ENCODE results near the gene APOLD1.

APOLD1 gene

GRCh38 chr12:12786706-12787601 lies 1.5 kb downstream of the APOLD1 start:
- H3K27ac ChIP-seq (replicated peaks), result peak overlapping the region; percentile 63
- H3K27me3 ChIP-seq (ENCODE audit: insufficient read depth, poor library complexity, severe bottlenecking), result no peaks in the 10 kb centered on the region
- TF ChIP-seq POLR2AphosphoS5 (IDR thresholded peaks at IDR 0.05; ENCODE audit: low read depth) (peak; percentile 74), CTCF (IDR thresholded peaks at IDR 0.05; ENCODE audit: insufficient read depth, low read length) (no peak), SPI1 (IDR thresholded peaks at IDR 0.05; ENCODE audit: borderline replicate concordance, low read depth) (no peak), GABPA (IDR thresholded peaks at IDR 0.05; ENCODE audit: low read depth) (no peak)
- H3K4me3 ChIP-seq (replicated peaks; ENCODE audit: insufficient read depth, low read length), result peak overlapping the region; percentile 55
- DNase-seq (ENCODE audit: low read depth in 1 of 2, low spot score in 1 of 2), result peak; percentile 63 to 71

GRCh38 chr12:12788131-12788530 lies 2.7 kb downstream of the APOLD1 start:
- DNase-seq (ENCODE audit: low read depth in 1 of 2, low spot score in 1 of 2), result no peak
- H3K27ac ChIP-seq (replicated peaks), result no peak overlapping the region
- H3K27me3 ChIP-seq (ENCODE audit: insufficient read depth, poor library complexity, severe bottlenecking), result no peaks in the 10 kb centered on the region
- no peak overlapping the region for H3K4me3 ChIP-seq (replicated peaks; ENCODE audit: insufficient read depth, low read length)
- TF ChIP-seq GABPA (IDR thresholded peaks at IDR 0.05; ENCODE audit: low read depth) (no peak), SPI1 (IDR thresholded peaks at IDR 0.05; ENCODE audit: borderline replicate concordance, low read depth) (no peak), CTCF (IDR thresholded peaks at IDR 0.05; ENCODE audit: insufficient read depth, low read length) (no peak), POLR2AphosphoS5 (IDR thresholded peaks at IDR 0.05; ENCODE audit: low read depth) (no peak), REST (IDR thresholded peaks at IDR 0.05; ENCODE audit: insufficient replicate concordance, low read depth) (no peak)

GRCh38 chr12:12788675-12789368 lies 3.4 kb downstream of the APOLD1 start:
- H3K27ac ChIP-seq (replicated peaks), result no peak overlapping the region
- peak; percentile 46 to 78 for DNase-seq (ENCODE audit: low read depth in 1 of 2, low spot score in 1 of 2)
- H3K4me3 ChIP-seq (replicated peaks; ENCODE audit: insufficient read depth, low read length), result no peak overlapping the region
- TF ChIP-seq CTCF (IDR thresholded peaks at IDR 0.05; ENCODE audit: insufficient read depth, low read length) (peak; percentile 74), SPI1 (IDR thresholded peaks at IDR 0.05; ENCODE audit: borderline replicate concordance, low read depth) (no peak), POLR2AphosphoS5 (IDR thresholded peaks at IDR 0.05; ENCODE audit: low read depth) (no peak)
- no peaks in the 10 kb centered on the region for H3K27me3 ChIP-seq (ENCODE audit: insufficient read depth, poor library complexity, severe bottlenecking)

- no peak overlapping the region for H3K4me3 ChIP-seq (replicated peaks; ENCODE audit: insufficient read depth, low read length)
- DNase-seq (ENCODE audit: low read depth in 1 of 2, low spot score in 1 of 2), result no peak
- H3K27ac ChIP-seq (replicated peaks), result no peak overlapping the region
- TF ChIP-seq CTCF (IDR thresholded peaks at IDR 0.05; ENCODE audit: insufficient read depth, low read length) (no peak), GABPA (IDR thresholded peaks at IDR 0.05; ENCODE audit: low read depth) (no peak), REST (IDR thresholded peaks at IDR 0.05; ENCODE audit: insufficient replicate concordance, low read depth) (no peak), SPI1 (IDR thresholded peaks at IDR 0.05; ENCODE audit: borderline replicate concordance, low read depth) (no peak), POLR2AphosphoS5 (IDR thresholded peaks at IDR 0.05; ENCODE audit: low read depth) (no peak)
- no peaks in the 10 kb centered on the region for H3K27me3 ChIP-seq (ENCODE audit: insufficient read depth, poor library complexity, severe bottlenecking)
Observed at GRCh38 chr12:12790956-12791355, 5.5 kb downstream of the APOLD1 start.

All from HL-60 (cell line).